ENCODE measurements around the gene MAPK1. TPM values are rescaled to one million over a fixed set of nuclear protein-coding genes. Genes with fewer than 3 reads are reported as not detected.

Gene MAPK1
- total RNA-seq, 1 experiment from 2014 or later = 90.3 TPM

- peak overlapping the region in 1 of 2 experiments; percentile 45; a peak in 1 of 5 replicates for H3K4me3 Mint-ChIP-seq
- H3K27me3 ChIP-seq (ENCODE audit: insufficient read depth, low read length) = no peaks in the 10 kb centered on the region
- TF ChIP-seq CTCF (conservative IDR thresholded peaks at IDR 0.05) = no peak
Measured at GRCh38 chr22:21861264-21861848, 6.1 kb downstream of the MAPK1 start.

More at GRCh38 chr22:21861264-21861848, 6.1 kb downstream of the MAPK1 start:
- no peak overlapping the region for H4K8ac ChIP-seq (replicated peaks; ENCODE audit: insufficient read length, low read depth, low read length)
- no peak overlapping the region for H3K4me2 ChIP-seq (ENCODE audit: insufficient read depth, insufficient read length, low read length)
- H3K79me2 ChIP-seq (ENCODE audit: insufficient read depth, low read length) = peaks cover 74% of the 10 kb centered on the region; the same call in 1 of the 2 replicates
- H4K5ac ChIP-seq (ENCODE audit: insufficient read length, low read depth, low read length) = no peak overlapping the region
- no peak for DNase-seq
- H3K23ac ChIP-seq (ENCODE audit: insufficient read length, low read depth, low read length) = no peak overlapping the region
- no peaks in the 10 kb centered on the region for H3K9me3 Mint-ChIP-seq
- no peak overlapping the region for H3K27ac ChIP-seq (ENCODE audit: insufficient read length, low read depth, low read length)
- H3K14ac ChIP-seq (ENCODE audit: insufficient read depth, low read length) = no peak overlapping the region
- no peaks in the 10 kb centered on the region for H4K20me1 ChIP-seq (ENCODE audit: control insufficient read depth, insufficient read depth, insufficient read length)
- peaks cover 65 to 74% of the 10 kb centered on the region in 2 experiments for H3K4me1 Mint-ChIP-seq
- no peak overlapping the region for H3K4ac ChIP-seq (ENCODE audit: low read depth, low read length)
- no peak overlapping the region for H2AFZ ChIP-seq (ENCODE audit: low read length)
- H3K18ac ChIP-seq (ENCODE audit: insufficient read length, low read depth, low read length) = no peak overlapping the region
- no peak overlapping the region for H4K91ac ChIP-seq (ENCODE audit: insufficient read length, low read depth, low read length)
- H3K23me2 ChIP-seq (ENCODE audit: insufficient read length, low read depth, low read length, poor library complexity, severe bottlenecking) = no peaks in the 10 kb centered on the region
- peak overlapping the region; percentile 0 to 17 (median 3); a peak in 3 of 7 replicates for H3K27ac Mint-ChIP-seq
- H3K27me3 Mint-ChIP-seq (ENCODE audit: low read depth) = no peaks in the 10 kb centered on the region
- no peak overlapping the region for H2BK12ac ChIP-seq (ENCODE audit: insufficient read length, low read depth, low read length)
- H3T11ph ChIP-seq (ENCODE audit: low read length) = no peak overlapping the region
- H3K79me1 ChIP-seq (ENCODE audit: insufficient read depth, low read depth, low read length, poor library complexity, severe bottlenecking) = peaks cover 9% of the 10 kb centered on the region
- H2BK5ac ChIP-seq (ENCODE audit: insufficient read length, low read length) = no peak overlapping the region
- H2BK15ac ChIP-seq (ENCODE audit: low read depth, low read length) = no peak overlapping the region
- peaks cover 0 to 6% (median 4%) of the 10 kb centered on the region in 3 experiments; a peak in 4 of 7 replicates for H3K36me3 Mint-ChIP-seq (ENCODE audit: insufficient read depth in 1 of 3, low read depth in 3 of 3)
- H3K9ac ChIP-seq (ENCODE audit: extremely low read depth, insufficient read length, low read length) = no peak overlapping the region
- no peaks in the 10 kb centered on the region for H3K9me3 ChIP-seq (ENCODE audit: control insufficient read depth, low read depth, low read length)
- H2BK20ac ChIP-seq (ENCODE audit: low read depth, low read length, poor library complexity, severe bottlenecking) = no peak overlapping the region
- no peak overlapping the region for H2AK5ac ChIP-seq (ENCODE audit: insufficient read length, low read length)
- H3K4me1 ChIP-seq (ENCODE audit: insufficient read depth, low read length) = peaks cover 8% of the 10 kb centered on the region
- H2BK120ac ChIP-seq (ENCODE audit: low read depth, low read length, poor library complexity, severe bottlenecking) = no peak overlapping the region
- WGBS (ENCODE audit: extremely low coverage, insufficient read length, low lambda C conversion rate) = no CpG with 5 or more reads among the region's 3 CpGs
- H3K56ac ChIP-seq (ENCODE audit: insufficient read length, low read depth, low read length) = no peak overlapping the region

Data from H9 (cell line).